GM12878 (cell line): ENCODE results near the gene SLIT1.

Experiments
- CTCF ChIP-seq, 3 experiments: IDR thresholded peaks in 2 of 3; conservative IDR thresholded peaks in 1 of 3; 2 replicates each; pipeline ENCODE4 v1.5.1; 2011; ENCODE audit warnings: low read depth in 3 of 3, low read length in 3 of 3, mild to moderate bottlenecking in 3 of 3, control low read depth in 2 of 3, moderate library complexity in 2 of 3, inconsistent platforms in 1 of 3, mixed read lengths in 1 of 3; ENCODE audit not compliant: control insufficient read depth in 2 of 3, insufficient read depth in 1 of 3; ENCODE audit errors: extremely low read depth in 1 of 3
- FOXM1 ChIP-seq: IDR thresholded peaks from 2 replicates; pipeline ENCODE4 v1.6.1; 2012; ENCODE audit warnings: low read depth, mild to moderate bottlenecking, inconsistent platforms, low read length, moderate library complexity
- POLR2A ChIP-seq: IDR thresholded peaks from 2 replicates; pipeline ENCODE4 v1.6.1; 2011; ENCODE audit warnings: low read depth, mild to moderate bottlenecking, low read length
- RBBP5 ChIP-seq: fragments of 200-600 bp; sonication (generic); conservative IDR thresholded peaks from 2 replicates; pipeline ENCODE4 v1.6.1; 2016

DNA sequence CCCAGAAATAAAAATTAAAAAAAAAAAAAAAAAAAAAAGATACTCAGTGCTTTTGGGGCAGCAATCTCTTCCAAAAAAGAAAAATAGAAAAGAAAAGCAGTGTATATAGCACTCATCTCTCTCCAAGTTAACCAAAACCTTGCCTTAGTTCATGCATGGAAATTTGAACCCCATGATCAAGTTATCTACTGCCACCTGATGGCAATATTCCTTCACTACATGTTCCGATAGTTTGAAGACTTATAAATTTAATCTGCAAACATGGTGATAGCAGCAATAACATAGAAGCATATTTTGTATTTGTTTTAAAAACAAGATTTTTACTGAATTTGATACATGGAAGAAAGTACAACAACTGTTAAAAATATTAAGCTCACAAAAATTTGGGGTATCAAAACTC lies 48.6 kb upstream of the SLIT1 start:
- no peak for TF ChIP-seq POLR2A
- no peak for TF ChIP-seq FOXM1
- TF ChIP-seq RBBP5 = no peak
- TF ChIP-seq CTCF (IDR thresholded peaks at IDR 0.05 in 2 of 3, conservative IDR thresholded peaks at IDR 0.05 in 1 of 3; ENCODE audit: control insufficient read depth in 2 of 3, extremely low read depth in 1 of 3, insufficient read depth in 1 of 3, low read depth in 3 of 3, low read length in 3 of 3) = peak; percentile 36 to 54 (median 50); a peak in 5 of 6 replicates
